Uterus (tissue), 4 donors: ENCODE data around the gene MGARP. TPM values are rescaled to one million over a fixed set of nuclear protein-coding genes. Genes with fewer than 3 reads are reported as not detected.

ENCODE experiments used
- DNase-seq, 2 donors: peaks; one replicate each; pipeline ENCODE4 v3.0.0-alpha.2; 2019 to 2020
- H3K27ac ChIP-seq, 2 donors: fragments of 200-600 bp; sonication (generic); 1 replicate in 1 of 2; 2 replicates in 1 of 2; pipeline ENCODE4 v1.5.1; 2016 to 2018
- H3K27me3 ChIP-seq, 2 donors: fragments of 200-600 bp; sonication (generic); one replicate each; pipeline ENCODE4 v1.5.1; 2018 to 2019; ENCODE audit warnings: control low read depth in 1 of 2
- H3K36me3 ChIP-seq, 2 donors: fragments of 200-600 bp; sonication (generic); one replicate each; pipeline ENCODE4 v1.5.1; 2019; ENCODE audit warnings: control low read depth in 1 of 2
- H3K4me1 ChIP-seq, 2 donors: fragments of 200-600 bp; sonication (generic); one replicate each; pipeline ENCODE4 v1.5.1; 2018 to 2019; ENCODE audit warnings: control low read depth in 1 of 2
- H3K4me3 ChIP-seq, 2 donors: fragments of 200-600 bp; sonication (generic); 1 replicate in 1 of 2; 2 replicates in 1 of 2; pipeline ENCODE4 v1.5.1; 2018 to 2019; ENCODE audit warnings: mild to moderate bottlenecking in 1 of 2
- H3K9me3 ChIP-seq, 2 donors: fragments of 200-600 bp; sonication (generic); one replicate each; pipeline ENCODE4 v1.5.1; 2019; ENCODE audit warnings: control low read depth in 1 of 2
- CTCF ChIP-seq, 4 experiments: fragments of 200-600 bp in 2 of 4; fragments of 450-650 bp in 2 of 4; sonication (generic) in 2 of 4; IDR thresholded peaks; one replicate each; pipeline ENCODE4 v1.5.1; 2016 to 2019; ENCODE audit warnings: antibody characterized with exemption in 4 of 4, mild to moderate bottlenecking in 2 of 4, moderate library complexity in 1 of 4
- POLR2A ChIP-seq, 2 donors: fragments of 450-650 bp; IDR thresholded peaks; one replicate each; pipeline ENCODE4 v1.6.1; 2016; ENCODE audit warnings: antibody characterized with exemption in 2 of 2, mild to moderate bottlenecking in 1 of 2, moderate library complexity in 1 of 2
- intact Hi-C: fragments of 100-400 bp; cut with DNase I; formaldehyde crosslinking; loops from one replicate; pipeline ENCODE4 v1.15.1; 2023; ENCODE audit warnings: low total_unique reads
- total RNA-seq, 4 donors: library from RNA; depleted of rRNA in 3 of 4; stranded (reverse); fragments of >200 nt in 3 of 4; gene quantifications; one replicate each; pipeline versions ENCODE4 v1.1.0 to v1.2.4, GENCODE V29; 2014 to 2023
- donor health status: DM: yes; HTN: yes; CAD: no.

Gene MGARP
- total RNA-seq, 4 donors from 2014 or later, result 0.29 to 9.0 (median 3.2) TPM; not detected in 1

GRCh38 chr4:139239127-139239772, 40.8 kb downstream of the MGARP start:
- Histone ChIP-seq H3K27me3 (no peaks in the 10 kb centered on the region), H3K4me1 (no peaks in the 10 kb centered on the region), H3K4me3 (no peak overlapping the region), H3K27ac (no peak overlapping the region), H3K36me3 (no peaks in the 10 kb centered on the region), H3K9me3 (no peaks in the 10 kb centered on the region)
- TF ChIP-seq CTCF (IDR thresholded peaks at IDR 0.05), result no peak
- no peak for TF ChIP-seq POLR2A (IDR thresholded peaks at IDR 0.05)
- intact Hi-C loops, result no loop called here
- no peak for DNase-seq

GRCh38 chr4:139234253-139234652, 45.8 kb downstream of the MGARP start:
- intact Hi-C loops, result no loop called here
- TF ChIP-seq CTCF (IDR thresholded peaks at IDR 0.05), result no peak
- TF ChIP-seq POLR2A (IDR thresholded peaks at IDR 0.05), result no peak
- Histone ChIP-seq H3K4me3 (no peak overlapping the region), H3K4me1 (no peaks in the 10 kb centered on the region), H3K27ac (no peak overlapping the region), H3K9me3 (no peaks in the 10 kb centered on the region), H3K36me3 (no peaks in the 10 kb centered on the region), H3K27me3 (no peaks in the 10 kb centered on the region)
- no peak for DNase-seq

GRCh38 chr4:139229534-139230039, 50.4 kb downstream of the MGARP start:
- DNase-seq, result no peak
- H3K27me3 ChIP-seq, result no peaks in the 10 kb centered on the region
- H3K27ac ChIP-seq, result no peak overlapping the region
- H3K4me1 ChIP-seq, result no peaks in the 10 kb centered on the region
- no peak overlapping the region for H3K4me3 ChIP-seq
- intact Hi-C loops, result no loop called here
- no peaks in the 10 kb centered on the region for H3K9me3 ChIP-seq
- H3K36me3 ChIP-seq, result no peaks in the 10 kb centered on the region
- TF ChIP-seq CTCF (IDR thresholded peaks at IDR 0.05) (peak; percentile 66 to 80 (median 72)), POLR2A (IDR thresholded peaks at IDR 0.05) (no peak)

- no peak overlapping the region for H3K27ac ChIP-seq
- no peaks in the 10 kb centered on the region for H3K4me1 ChIP-seq
- intact Hi-C loops, result no loop called here
- DNase-seq, result no peak
- H3K9me3 ChIP-seq, result no peaks in the 10 kb centered on the region
- H3K27me3 ChIP-seq, result no peaks in the 10 kb centered on the region
- no peaks in the 10 kb centered on the region for H3K36me3 ChIP-seq
- TF ChIP-seq CTCF (IDR thresholded peaks at IDR 0.05) (no peak), POLR2A (IDR thresholded peaks at IDR 0.05) (no peak)
- no peak overlapping the region for H3K4me3 ChIP-seq
Observed at GRCh38 chr4:139227729-139228404, 52.2 kb downstream of the MGARP start.

- Histone ChIP-seq H3K9me3 (no peaks in the 10 kb centered on the region), H3K27me3 (no peaks in the 10 kb centered on the region), H3K4me1 (no peaks in the 10 kb centered on the region), H3K27ac (no peak overlapping the region), H3K36me3 (no peaks in the 10 kb centered on the region), H3K4me3 (no peak overlapping the region)
- DNase-seq, result peak in 1 of 2 donors; percentile 35
- TF ChIP-seq CTCF (IDR thresholded peaks at IDR 0.05) (no peak), POLR2A (IDR thresholded peaks at IDR 0.05) (no peak)
- intact Hi-C loops, result no loop called here
Observed at GRCh38 chr4:139223682-139224317, 56.2 kb downstream of the MGARP start.
